ENCODE results near the gene TXK. TPM values are rescaled to one million over a fixed set of nuclear protein-coding genes. Genes with fewer than 3 reads are reported as not detected.

TXK gene
- total RNA-seq, 1 donor from 2014 or later = 0.50 TPM

GRCh38 chr4:48027653-48028052, 106.4 kb downstream of the TXK start:
- no peaks in the 10 kb centered on the region for H3K79me2 ChIP-seq (ENCODE audit: insufficient read depth, low read length)
- peaks cover 16% of the 10 kb centered on the region for H3K4me1 ChIP-seq (ENCODE audit: insufficient read depth, low read length)
- H3K4me2 ChIP-seq (ENCODE audit: low read length) = no peak overlapping the region
- no peaks in the 10 kb centered on the region for H3K36me3 ChIP-seq (ENCODE audit: insufficient read depth, low read length)
- H2AFZ ChIP-seq (ENCODE audit: low read depth, low read length) = no peak overlapping the region
- H3K27ac Mint-ChIP-seq (ENCODE audit: unreplicated experiment) = no peak overlapping the region
- TF ChIP-seq CTCF (IDR thresholded peaks at IDR 0.05; ENCODE audit: insufficient read depth, low read depth, low read length) (no peak), EZH2 (IDR thresholded peaks at IDR 0.05; ENCODE audit: insufficient read depth, low read length) (no peak)
- DNase-seq (ENCODE audit: low read depth) (no peak), FAIRE-seq (no peak)
- no peak overlapping the region for H3K4me3 ChIP-seq (ENCODE audit: insufficient read depth, low read depth, low read length)
- peaks cover 2% of the 10 kb centered on the region for H3K36me3 Mint-ChIP-seq (ENCODE audit: low read depth, unreplicated experiment)
- H3K4me1 Mint-ChIP-seq (ENCODE audit: low read depth, unreplicated experiment) = peaks cover 17% of the 10 kb centered on the region
- no peaks in the 10 kb centered on the region for H3K9me3 Mint-ChIP-seq (ENCODE audit: unreplicated experiment)
- no peaks in the 10 kb centered on the region for H3K27me3 Mint-ChIP-seq (ENCODE audit: low read depth, unreplicated experiment)
- H3K4me3 Mint-ChIP-seq (ENCODE audit: unreplicated experiment) = no peak overlapping the region
- H3K9me3 ChIP-seq (ENCODE audit: insufficient read depth, low read depth, low read length) = no peaks in the 10 kb centered on the region
- no peaks in the 10 kb centered on the region for H3K27me3 ChIP-seq (ENCODE audit: insufficient read depth, low read length)
- H4K20me1 ChIP-seq (ENCODE audit: insufficient read depth, low read length) = no peaks in the 10 kb centered on the region
- H3K9ac ChIP-seq (ENCODE audit: low read length) = no peak overlapping the region
- H3K27ac ChIP-seq (ENCODE audit: low read depth, low read length) = no peak overlapping the region

DNA sequence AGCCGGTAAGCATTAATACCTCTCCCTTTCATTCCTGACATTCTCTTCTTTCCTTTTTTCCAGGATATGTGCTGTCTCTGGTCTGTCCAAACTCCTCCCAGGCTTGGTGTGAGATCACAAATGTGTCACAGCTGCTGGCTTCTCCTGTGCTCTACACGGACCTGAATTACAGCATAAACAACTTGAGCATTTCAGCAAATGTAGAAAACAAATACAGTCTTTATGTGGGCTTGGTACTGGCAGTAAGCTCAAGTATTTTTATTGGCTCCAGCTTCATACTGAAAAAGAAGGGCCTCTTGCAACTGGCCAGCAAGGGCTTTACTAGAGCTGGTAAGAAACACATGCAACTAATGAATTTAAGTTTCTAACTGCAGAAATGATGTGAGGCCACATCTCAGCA, 109.0 kb downstream of the TXK start:
- peaks cover 2% of the 10 kb centered on the region for H3K36me3 Mint-ChIP-seq (ENCODE audit: low read depth, unreplicated experiment)
- H3K9me3 Mint-ChIP-seq (ENCODE audit: unreplicated experiment) = no peaks in the 10 kb centered on the region
- peak overlapping the region; percentile 79 for H3K27ac Mint-ChIP-seq (ENCODE audit: unreplicated experiment)
- DNase-seq (ENCODE audit: low read depth) (peak; percentile 65), FAIRE-seq (no peak)
- Histone ChIP-seq H2AFZ (ENCODE audit: low read depth, low read length) (no peak overlapping the region), H3K4me2 (ENCODE audit: low read length) (no peak overlapping the region), H3K79me2 (ENCODE audit: insufficient read depth, low read length) (no peaks in the 10 kb centered on the region), H3K4me3 (ENCODE audit: insufficient read depth, low read depth, low read length) (no peak overlapping the region), H3K36me3 (ENCODE audit: insufficient read depth, low read length) (no peaks in the 10 kb centered on the region), H3K9ac (ENCODE audit: low read length) (no peak overlapping the region), H3K9me3 (ENCODE audit: insufficient read depth, low read depth, low read length) (no peaks in the 10 kb centered on the region), H3K27ac (ENCODE audit: low read depth, low read length) (no peak overlapping the region), H3K27me3 (ENCODE audit: insufficient read depth, low read length) (no peaks in the 10 kb centered on the region), H3K4me1 (ENCODE audit: insufficient read depth, low read length) (peaks cover 8% of the 10 kb centered on the region), H4K20me1 (ENCODE audit: insufficient read depth, low read length) (no peaks in the 10 kb centered on the region)
- no peak overlapping the region for H3K4me3 Mint-ChIP-seq (ENCODE audit: unreplicated experiment)
- H3K27me3 Mint-ChIP-seq (ENCODE audit: low read depth, unreplicated experiment) = no peaks in the 10 kb centered on the region
- peaks cover 18% of the 10 kb centered on the region for H3K4me1 Mint-ChIP-seq (ENCODE audit: low read depth, unreplicated experiment)
- TF ChIP-seq EZH2 (IDR thresholded peaks at IDR 0.05; ENCODE audit: insufficient read depth, low read length) = no peak
- no peak for TF ChIP-seq CTCF (IDR thresholded peaks at IDR 0.05; ENCODE audit: insufficient read depth, low read depth, low read length)

- Histone ChIP-seq H3K36me3 (ENCODE audit: insufficient read depth, low read length) (no peaks in the 10 kb centered on the region), H3K4me2 (ENCODE audit: low read length) (no peak overlapping the region), H3K27ac (ENCODE audit: low read depth, low read length) (no peak overlapping the region), H2AFZ (ENCODE audit: low read depth, low read length) (no peak overlapping the region), H3K27me3 (ENCODE audit: insufficient read depth, low read length) (no peaks in the 10 kb centered on the region), H3K9ac (ENCODE audit: low read length) (no peak overlapping the region), H3K4me3 (ENCODE audit: insufficient read depth, low read depth, low read length) (no peak overlapping the region), H4K20me1 (ENCODE audit: insufficient read depth, low read length) (no peaks in the 10 kb centered on the region), H3K79me2 (ENCODE audit: insufficient read depth, low read length) (no peaks in the 10 kb centered on the region), H3K9me3 (ENCODE audit: insufficient read depth, low read depth, low read length) (no peaks in the 10 kb centered on the region), H3K4me1 (ENCODE audit: insufficient read depth, low read length) (peaks cover 8% of the 10 kb centered on the region)
- TF ChIP-seq CTCF (IDR thresholded peaks at IDR 0.05; ENCODE audit: insufficient read depth, low read depth, low read length) (no peak), EZH2 (IDR thresholded peaks at IDR 0.05; ENCODE audit: insufficient read depth, low read length) (no peak)
- H3K9me3 Mint-ChIP-seq (ENCODE audit: unreplicated experiment) = no peaks in the 10 kb centered on the region
- H3K36me3 Mint-ChIP-seq (ENCODE audit: low read depth, unreplicated experiment) = peaks cover 2% of the 10 kb centered on the region
- no peak overlapping the region for H3K4me3 Mint-ChIP-seq (ENCODE audit: unreplicated experiment)
- H3K27me3 Mint-ChIP-seq (ENCODE audit: low read depth, unreplicated experiment) = no peaks in the 10 kb centered on the region
- FAIRE-seq = no peak
- H3K4me1 Mint-ChIP-seq (ENCODE audit: low read depth, unreplicated experiment) = peaks cover 18% of the 10 kb centered on the region
- H3K27ac Mint-ChIP-seq (ENCODE audit: unreplicated experiment) = peak overlapping the region; percentile 79
- peak; percentile 11 for DNase-seq (ENCODE audit: low read depth)
These were observed 109.5 kb downstream of the TXK start for GRCh38 chr4:48024522-48024921.

Measured in astrocyte (in vitro differentiated cells and primary cell).